NCI-H526 treated with DMSO at 0.1 percent for 48 hours (cell line): ENCODE results near the gene FRAS1.

ENCODE experiments used
- DNase-seq: peaks from one replicate; lab custom pipeline; 2025; lab: John Stamatoyannopoulos, UW

FRAS1 gene

DNA sequence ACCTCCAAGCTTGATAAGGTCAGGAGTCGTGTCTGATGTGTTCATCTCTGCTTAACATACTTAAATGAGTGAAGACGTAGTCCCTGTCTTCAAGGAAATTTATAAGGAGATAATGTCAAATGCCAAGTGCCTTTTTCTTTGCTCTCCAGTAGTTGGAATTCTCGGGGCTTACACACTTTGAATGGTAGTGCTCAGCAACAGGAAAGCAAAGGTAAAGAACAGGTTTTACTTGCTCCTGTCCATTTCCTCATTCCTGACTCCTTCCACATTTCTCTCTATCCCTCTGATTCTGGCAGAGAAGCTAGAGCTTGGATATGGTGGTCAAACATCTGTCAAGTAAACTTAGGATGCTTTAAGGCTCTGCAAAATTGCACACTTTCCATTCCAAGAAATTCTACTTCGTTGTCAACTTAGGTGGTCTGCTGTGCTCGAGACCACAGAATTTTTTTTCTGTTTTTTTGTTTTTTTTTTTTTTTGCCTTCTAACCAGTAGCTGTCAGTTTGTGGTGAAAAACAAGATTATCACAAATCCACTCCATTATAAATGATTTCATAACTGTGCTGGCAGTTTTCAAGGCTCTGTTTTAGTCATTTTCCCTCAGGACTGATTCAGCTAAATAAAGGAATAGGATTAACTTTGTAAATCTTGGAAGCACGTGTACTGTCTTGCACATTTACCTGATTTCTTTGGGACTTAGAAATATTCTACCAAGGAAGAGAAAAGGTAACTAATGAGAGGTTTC lies 313.7 kb downstream of the FRAS1 start:
- DNase-seq: no peak

DNA sequence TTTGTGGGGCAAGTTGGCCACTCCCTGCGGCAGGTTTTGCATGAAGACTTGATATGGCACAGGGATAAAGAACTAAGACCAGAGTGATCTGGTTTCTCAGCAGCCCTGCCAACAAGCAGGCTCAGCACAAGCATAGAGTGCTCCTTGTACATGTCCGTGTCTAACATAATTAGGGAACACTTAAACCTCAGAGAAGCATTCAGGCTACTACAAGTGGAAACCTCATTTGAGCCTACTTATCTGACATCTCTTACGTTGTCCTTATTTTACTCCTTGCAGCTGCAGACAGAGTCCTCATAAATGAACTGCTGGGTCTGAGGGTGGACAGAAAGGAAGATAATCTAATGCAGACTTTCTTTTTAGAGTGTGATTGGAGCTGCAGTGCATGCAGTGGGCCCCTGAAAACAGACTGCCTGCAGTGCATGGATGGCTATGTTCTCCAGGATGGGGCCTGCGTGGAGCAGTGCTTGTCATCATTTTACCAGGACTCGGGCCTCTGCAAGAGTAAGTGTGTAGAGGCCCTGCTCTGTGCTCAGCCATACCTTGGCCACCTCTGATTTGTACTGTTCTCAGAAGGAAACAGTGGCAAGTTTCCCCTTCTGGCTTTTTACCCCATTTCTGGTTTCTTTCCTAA lies 315.3 kb downstream of the FRAS1 start:
- no peak for DNase-seq

- DNase-seq: no peak
Measured at GRCh38 chr4:78377555-78377954, 320.4 kb downstream of the FRAS1 start.

DNA sequence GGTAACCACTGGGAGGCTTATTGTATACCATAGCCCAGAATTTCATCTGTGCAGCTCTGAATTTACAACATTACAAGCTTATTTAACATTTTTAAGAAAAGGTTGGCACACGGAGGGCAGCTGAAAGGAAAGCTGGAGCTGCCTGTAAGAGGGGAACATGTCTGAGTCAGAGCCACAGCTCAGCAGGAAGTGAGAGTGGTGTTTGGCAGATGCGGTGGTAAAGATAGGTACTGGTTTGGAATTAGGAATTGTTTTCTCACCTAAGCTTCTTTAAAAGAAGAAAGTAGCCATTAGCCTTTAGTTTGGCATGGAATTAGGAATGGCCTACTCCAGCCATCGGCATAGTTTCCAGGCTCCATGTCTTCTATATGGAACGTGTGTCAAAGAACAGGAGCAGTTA lies 321.9 kb downstream of the FRAS1 start:
- DNase-seq: no peak

DNA sequence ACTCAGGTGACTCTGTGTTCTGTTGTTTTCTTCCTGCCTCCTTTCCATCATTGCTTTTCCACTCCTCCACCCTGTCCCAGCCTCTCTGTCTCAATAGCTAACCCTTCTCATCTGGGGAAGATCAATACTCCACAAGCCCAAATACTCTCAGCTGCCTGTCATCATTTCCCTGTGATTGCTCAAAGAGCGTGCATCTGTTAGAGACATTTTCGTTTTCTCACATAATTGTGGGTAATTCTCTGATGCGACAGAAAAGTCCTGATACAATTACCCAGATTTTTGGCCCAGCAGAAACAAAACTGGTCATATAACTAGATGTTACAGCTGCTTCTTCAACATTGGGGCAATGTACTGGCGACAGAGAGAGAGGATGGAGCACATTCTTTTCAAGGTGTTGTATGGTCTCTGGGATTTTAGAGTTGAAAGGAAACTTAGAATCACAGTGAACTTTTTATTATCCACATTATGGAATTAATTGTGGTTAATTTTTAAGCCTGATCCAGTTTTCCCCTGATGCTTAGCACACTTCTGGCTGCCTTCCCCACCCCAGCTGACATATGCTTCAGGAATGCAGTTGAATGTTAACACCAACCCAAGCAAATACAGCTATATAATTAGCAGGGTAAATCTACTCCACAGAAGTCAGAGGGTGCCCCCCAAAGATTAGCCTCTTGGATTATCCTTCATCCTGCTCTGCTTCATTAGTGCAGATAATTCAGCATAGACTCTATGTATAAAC lies 323.0 kb downstream of the FRAS1 start:
- no peak for DNase-seq

DNA sequence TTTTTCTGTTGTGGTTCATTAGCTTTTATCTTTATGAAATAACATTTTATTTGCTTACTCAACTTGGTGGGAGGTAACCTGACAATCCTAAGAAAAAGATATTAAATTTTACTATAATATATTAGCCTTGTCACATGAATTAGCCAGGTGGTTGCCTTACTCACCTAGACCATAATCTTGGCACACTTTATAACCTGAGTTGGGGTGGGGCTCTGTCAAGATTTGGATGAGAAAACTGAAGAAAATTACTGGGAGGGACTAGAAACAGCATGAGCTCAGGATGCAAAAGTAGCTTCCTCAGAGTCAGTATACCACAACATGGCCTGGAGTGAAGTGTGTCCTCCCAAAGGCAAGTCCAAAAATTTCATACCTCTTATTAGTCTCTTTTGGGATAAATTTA lies 329.6 kb downstream of the FRAS1 start:
- DNase-seq: no peak

DNA sequence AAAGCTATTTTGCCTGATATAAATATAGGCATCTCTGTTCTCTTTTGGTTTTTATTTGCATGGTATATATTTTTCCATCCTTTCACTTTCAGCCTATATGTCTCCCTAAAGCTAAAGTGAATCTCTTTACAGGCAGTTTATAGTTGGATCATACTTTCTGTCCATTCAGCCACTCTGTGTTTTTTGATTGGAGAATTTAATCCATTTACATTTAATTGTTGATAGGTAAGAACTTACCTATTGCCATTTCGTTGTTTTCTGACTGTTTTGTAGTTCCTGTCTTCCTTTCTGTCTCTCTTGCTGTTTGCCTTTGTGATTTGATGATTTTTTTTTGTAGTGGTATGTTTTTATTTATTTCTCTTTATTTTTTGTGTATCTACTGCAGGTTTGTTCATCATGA lies 338.5 kb downstream of the FRAS1 start:
- DNase-seq: no peak

GRCh38 chr4:78396613-78397291 lies 339.6 kb downstream of the FRAS1 start:
- no peak for DNase-seq

- DNase-seq: no peak
Measured at GRCh38 chr4:78397292-78397630, 340.1 kb downstream of the FRAS1 start.

DNA sequence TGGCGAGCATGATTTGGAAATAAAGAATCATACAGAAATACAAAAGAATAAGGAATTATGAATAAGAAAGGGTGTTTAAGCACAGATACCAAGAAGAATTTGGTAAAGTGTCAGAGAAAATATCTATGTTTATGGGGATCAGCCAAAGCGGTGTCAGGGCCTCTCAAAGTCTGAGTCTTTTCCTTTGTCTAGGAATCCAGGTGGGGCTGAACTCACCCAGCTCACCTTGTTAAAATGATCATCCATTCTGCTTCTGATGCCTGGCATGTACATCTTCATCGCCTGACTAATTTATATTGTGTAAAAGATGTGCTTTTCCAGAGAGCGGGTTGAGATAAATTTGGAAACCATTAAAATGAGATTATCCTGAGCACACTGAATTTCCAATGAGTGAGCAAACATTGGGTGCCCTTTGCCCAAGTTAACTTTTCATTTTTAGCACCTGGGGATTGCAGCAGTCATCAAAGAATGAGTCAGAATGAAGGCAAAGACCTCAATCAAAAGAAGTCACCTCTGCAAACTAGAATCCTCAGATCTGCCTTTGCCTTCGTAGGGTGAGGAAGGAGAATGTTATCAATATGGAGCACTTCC lies 352.6 kb downstream of the FRAS1 start:
- no peak for DNase-seq

GRCh38 chr4:78410225-78410624 lies 353.1 kb downstream of the FRAS1 start:
- DNase-seq: no peak

- no peak for DNase-seq
Measured at GRCh38 chr4:78410676-78411075, 353.6 kb downstream of the FRAS1 start.

- no peak for DNase-seq
Measured at GRCh38 chr4:78414116-78414515, 357.0 kb downstream of the FRAS1 start.

DNA sequence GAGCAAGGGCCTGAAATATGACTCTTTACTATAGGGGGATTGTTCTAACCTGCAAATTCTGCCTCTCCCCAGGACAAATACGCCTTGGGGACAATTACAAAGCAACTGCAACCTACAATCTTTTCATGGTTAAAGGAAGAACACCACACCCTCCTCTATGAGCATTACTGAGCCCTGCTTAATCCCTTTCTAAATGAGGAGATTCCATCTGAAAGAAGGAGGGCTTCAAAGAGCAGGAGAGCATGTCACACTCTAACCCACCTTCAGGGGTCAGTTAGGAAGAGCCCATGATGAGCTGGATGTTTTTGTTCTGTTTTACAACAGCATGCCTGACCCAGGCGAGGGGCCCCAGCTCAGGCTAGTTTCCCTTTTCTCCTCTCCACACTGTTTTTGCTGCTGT lies 360.5 kb downstream of the FRAS1 start:
- no peak for DNase-seq

DNA sequence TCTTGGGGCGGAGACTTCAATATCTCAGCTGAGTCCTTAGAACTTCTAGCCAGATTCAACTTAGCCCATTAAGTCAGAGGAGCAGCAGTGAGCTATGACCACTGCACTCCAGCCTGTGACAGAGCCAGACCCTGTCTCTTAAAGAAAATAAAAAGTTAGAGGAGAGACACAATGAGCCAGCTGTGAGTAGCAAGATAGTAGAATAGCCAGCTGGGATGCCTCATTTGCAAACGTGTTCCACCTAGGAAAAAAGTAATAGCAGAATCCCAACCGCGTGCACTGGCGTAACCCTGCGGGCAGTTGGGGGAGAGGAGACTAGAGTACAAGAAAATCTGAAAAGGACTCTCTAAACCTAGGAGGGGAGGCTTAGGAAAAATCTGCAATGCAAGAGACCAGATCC lies 361.3 kb downstream of the FRAS1 start:
- no peak for DNase-seq

DNA sequence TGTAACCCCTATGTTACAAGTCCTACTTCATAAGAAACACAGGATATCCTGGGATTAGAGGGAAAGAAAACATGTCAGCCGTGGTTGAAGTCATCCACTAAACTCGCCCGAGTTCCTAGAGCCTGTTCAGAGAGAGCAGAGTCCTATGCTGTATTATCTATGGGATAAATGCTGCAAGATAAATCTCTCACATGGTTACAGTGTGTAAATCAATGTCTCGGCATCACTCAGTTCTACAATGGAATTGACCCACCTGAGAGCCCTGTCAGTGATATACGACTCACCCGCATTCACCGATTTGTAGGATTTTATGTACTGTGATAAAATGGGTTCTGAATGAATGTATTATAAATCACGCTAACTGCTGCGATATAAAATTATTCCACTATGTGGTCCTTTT lies 366.7 kb downstream of the FRAS1 start:
- DNase-seq: no peak

DNA sequence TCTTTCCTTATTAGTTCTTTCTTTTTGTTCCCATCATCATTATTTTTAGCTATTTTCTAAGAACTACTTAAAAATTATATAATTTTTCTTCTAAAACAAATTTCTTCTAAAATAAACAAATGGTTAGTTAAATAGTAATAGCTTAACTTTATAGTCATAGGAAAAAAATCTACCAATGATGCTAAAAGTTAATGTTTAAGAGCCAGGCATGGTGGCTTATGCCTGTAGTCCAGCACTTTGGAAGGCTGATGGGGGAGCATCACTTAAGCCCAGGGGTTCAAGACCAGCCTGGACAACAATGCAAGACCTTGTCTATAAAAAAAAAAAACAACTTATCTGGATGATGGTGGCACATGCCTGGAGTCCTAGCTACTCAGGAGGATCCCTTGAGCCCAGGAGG lies 367.3 kb downstream of the FRAS1 start:
- DNase-seq: no peak

DNA sequence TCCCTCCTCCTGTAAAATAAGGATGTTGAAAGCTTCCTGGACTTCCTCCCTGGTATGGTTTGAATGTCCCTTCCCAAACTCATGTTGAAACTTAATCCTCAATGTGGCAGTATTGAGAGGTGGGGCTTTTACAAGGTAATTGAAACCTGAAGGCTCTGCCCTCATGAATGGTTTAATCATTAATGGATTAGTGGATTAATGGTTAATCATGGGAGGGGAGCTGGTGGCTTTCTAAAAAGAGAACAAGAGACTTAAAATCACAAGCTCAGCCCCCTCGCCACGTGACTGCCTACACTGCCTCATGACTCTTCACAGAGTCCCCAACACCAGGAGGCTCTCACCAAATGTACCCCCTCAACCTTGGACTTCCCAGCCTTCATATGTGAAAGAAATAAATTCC lies 369.8 kb downstream of the FRAS1 start:
- DNase-seq: no peak

GRCh38 chr4:78428996-78429395 lies 371.9 kb downstream of the FRAS1 start:
- no peak for DNase-seq

GRCh38 chr4:78432896-78433295 lies 375.8 kb downstream of the FRAS1 start:
- DNase-seq: no peak

DNA sequence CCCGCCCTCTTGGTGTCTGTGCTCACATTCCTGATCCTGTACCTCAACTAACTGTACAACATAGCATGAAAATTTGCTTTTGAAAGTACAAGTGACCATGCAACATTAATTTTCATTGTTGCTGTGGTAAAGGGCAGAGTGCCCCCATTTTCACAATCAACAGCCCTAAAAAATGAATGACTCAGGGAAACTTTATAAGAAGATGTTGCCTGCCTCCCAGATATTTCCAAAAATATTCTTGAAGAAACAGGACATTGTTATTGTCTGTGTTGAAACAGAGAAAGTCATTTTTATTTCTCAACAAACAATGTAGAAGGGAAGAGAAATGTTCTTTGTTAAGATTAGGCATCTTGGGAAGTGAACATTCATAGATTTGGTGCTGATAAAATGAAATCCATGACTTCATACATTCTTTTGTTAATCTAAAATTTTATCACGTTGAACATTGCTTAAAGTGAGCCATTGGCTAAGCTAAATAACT lies 380.5 kb downstream of the FRAS1 start:
- no peak for DNase-seq

DNA sequence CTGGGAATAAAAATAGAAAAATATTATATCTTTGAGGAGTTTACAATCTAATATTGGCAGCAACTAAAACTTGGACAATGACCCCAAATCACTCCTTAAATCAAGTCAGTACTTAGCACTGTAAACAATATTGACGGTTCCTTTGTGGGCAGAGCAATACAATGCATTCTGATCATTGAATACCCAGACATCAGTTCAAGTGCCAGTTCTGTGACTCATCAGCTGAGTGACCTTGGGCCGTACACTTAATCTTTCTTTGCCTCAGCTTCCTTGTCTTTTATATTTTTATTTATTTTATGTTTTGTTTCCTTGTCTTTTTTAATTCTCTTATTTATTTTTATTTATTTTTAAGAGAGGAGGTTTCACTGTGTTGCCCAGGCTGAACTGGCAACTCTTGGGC lies 382.2 kb downstream of the FRAS1 start:
- DNase-seq: no peak
